T-helper 2 cell treated with Interferon-gamma antibody and Interleukin-4, amounts not matched to agents 100 ng/mL and 5 ng/mL, for 36 hours (primary cell): ENCODE results near the gene DRC7. TPM values are rescaled to one million over a fixed set of nuclear protein-coding genes. Genes with fewer than 3 reads are reported as not detected.
"Not testable (repeated sequence)": the region's sequence is repeated elsewhere in the genome, so short reads cannot be mapped to it uniquely, and the experiment has no call there.

Experiments used
- intact Hi-C: fragments of 100-400 bp; cut with micrococcal nuclease; formaldehyde crosslinking; loops from one replicate; pipeline ENCODE4 v1.15.1; 2023
- total RNA-seq: library from RNA; stranded (reverse); gene quantifications from 2 replicates; pipeline ENCODE4 v1.2.3, GENCODE V29; 2022

The DRC7 gene
- total RNA-seq, 1 donor from 2014 or later: not detected

- intact Hi-C loops: no loop called here
Measured at GRCh38 chr16:57732714-57733113, 38.1 kb downstream of the DRC7 start.

- intact Hi-C loops: no loop called here
Measured at GRCh38 chr16:57734308-57734924, 39.8 kb downstream of the DRC7 start.

GRCh38 chr16:57734925-57735754, 40.5 kb downstream of the DRC7 start:
- intact Hi-C loops: loop anchor here (1.0 to 5.0 kb wide), 10 partner anchors 22 to 892 kb away; partner anchors contain the start of genes CCDC102A, CFAP20, CNOT1 and GINS3

GRCh38 chr16:57735755-57736418, 41.3 kb downstream of the DRC7 start, which contains the start of gene KATNB1:
KATNB1 (plus strand) TSS chr16:57735770; CDS start chr16:57737244, 1,474 bp downstream.
- intact Hi-C loops: loop anchor here (1.0 to 5.0 kb wide), 11 partner anchors 21 to 891 kb away; partner anchors contain the start of genes CCDC102A, CFAP20, CNOT1 and GINS3

- intact Hi-C loops: loop anchor here (1.0 to 5.0 kb wide), 4 partner anchors 89 to 891 kb away; partner anchors contain the start of gene CNOT1
Measured at GRCh38 chr16:57736419-57737351, 42.1 kb downstream of the DRC7 start.

GRCh38 chr16:57738844-57739243, 44.2 kb downstream of the DRC7 start:
- intact Hi-C loops: loop anchor here (5.0 kb wide), 3 partner anchors 92 to 888 kb away; partner anchors contain the start of gene CNOT1

GRCh38 chr16:57739756-57740422, 45.3 kb downstream of the DRC7 start:
- intact Hi-C loops: loop anchor here (5.0 kb wide), 3 partner anchors 93 to 887 kb away; partner anchors contain the start of gene CNOT1

GRCh38 chr16:57740423-57741071, 45.9 kb downstream of the DRC7 start:
- intact Hi-C loops: no loop called here

GRCh38 chr16:57741660-57742191, 47.1 kb downstream of the DRC7 start:
- intact Hi-C loops: no loop called here

- intact Hi-C loops: no loop called here
Measured at GRCh38 chr16:57742543-57742942, 47.9 kb downstream of the DRC7 start.

GRCh38 chr16:57743458-57743857, 48.9 kb downstream of the DRC7 start:
- intact Hi-C loops: no loop called here

GRCh38 chr16:57743886-57744641, 49.5 kb downstream of the DRC7 start:
- intact Hi-C loops: no loop called here

GRCh38 chr16:57744642-57744903, 50.0 kb downstream of the DRC7 start:
- intact Hi-C loops: no loop called here

- intact Hi-C loops: no loop called here
Measured at GRCh38 chr16:57745768-57746167, 51.2 kb downstream of the DRC7 start.

GRCh38 chr16:57746316-57746715, 51.7 kb downstream of the DRC7 start:
- intact Hi-C loops: not testable (repeated sequence)

GRCh38 chr16:57747091-57747490, 52.5 kb downstream of the DRC7 start:
- intact Hi-C loops: no loop called here

- intact Hi-C loops: no loop called here
Measured at GRCh38 chr16:57747496-57747895, 52.9 kb downstream of the DRC7 start.

GRCh38 chr16:57747996-57748395, 53.4 kb downstream of the DRC7 start:
- intact Hi-C loops: no loop called here

GRCh38 chr16:57748596-57748995, 54.0 kb downstream of the DRC7 start:
- intact Hi-C loops: no loop called here
